ENCODE data around the gene RTN1. TPM values are rescaled to one million over a fixed set of nuclear protein-coding genes. Genes with fewer than 3 reads are reported as not detected.

Gene RTN1
- total RNA-seq, 1 experiment from 2014 or later: 0.05 TPM

DNA sequence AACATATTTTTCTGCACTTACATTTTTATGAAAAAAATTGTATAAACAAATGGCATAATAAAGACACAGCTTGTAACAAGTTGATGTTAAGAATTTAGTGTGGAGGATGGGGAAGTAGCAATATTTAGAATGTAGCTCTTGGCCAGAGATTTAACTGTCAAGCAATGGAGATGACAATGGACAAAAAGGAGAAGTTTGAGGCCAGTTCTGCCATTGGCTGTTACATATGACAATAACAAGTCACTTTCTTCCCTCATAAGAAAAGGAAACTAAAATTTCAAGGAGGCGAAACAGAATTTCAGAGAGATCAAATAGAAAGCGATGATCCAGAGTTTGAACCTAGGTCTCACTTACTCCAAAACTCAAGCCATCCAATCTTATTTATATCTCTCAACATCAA, 171.1 kb downstream of the RTN1 start:
- ChIA-PET POLR2A (no interaction called here), CTCF (no interaction called here)
- Histone ChIP-seq H3K36me3 (ENCODE audit: control insufficient read depth, insufficient read depth, low read length) (no peaks in the 10 kb centered on the region), H3K27me3 (ENCODE audit: control insufficient read depth, insufficient read depth, low read length) (no peaks in the 10 kb centered on the region), H3K27ac (ENCODE audit: low read length) (no peak overlapping the region), H3K9me3 (ENCODE audit: control insufficient read depth, insufficient read depth, low read depth, low read length) (no peaks in the 10 kb centered on the region), H3K4me1 (ENCODE audit: control insufficient read depth, insufficient read depth, low read length) (no peaks in the 10 kb centered on the region), H3K4me3 (ENCODE audit: low read depth in 2 of 2, low read length in 2 of 2) (no peak overlapping the region)
- intact Hi-C loops (cut with micrococcal nuclease; ENCODE audit: unreplicated experiment): no loop called here
- DNase-seq (ENCODE audit: low read depth, low spot score) (no peak), ATAC-seq (no peak)
- in situ Hi-C loops (cut with HindIII; ENCODE audit: low pct_unique_long_range_greater_than_20kb, low sequenced_read_pairs): no loop called here
- no TSS peak for BruUV-seq (replicated peaks)
- no peak for TF ChIP-seq TCF7L2 (IDR thresholded peaks at IDR 0.05; ENCODE audit: low read depth, low read length)
- TF ChIP-seq SIN3A (IDR thresholded peaks at IDR 0.05; ENCODE audit: borderline replicate concordance, insufficient read depth, low read depth, low read length): no peak
- TF ChIP-seq REST (IDR thresholded peaks at IDR 0.05; ENCODE audit: insufficient read depth in 1 of 2, low read depth in 2 of 2, low read length in 1 of 2): no peak
- no peak for TF ChIP-seq POLR2AphosphoS5 (IDR thresholded peaks at IDR 0.05; ENCODE audit: low read depth, low read length)
- TF ChIP-seq, protein P1, sequence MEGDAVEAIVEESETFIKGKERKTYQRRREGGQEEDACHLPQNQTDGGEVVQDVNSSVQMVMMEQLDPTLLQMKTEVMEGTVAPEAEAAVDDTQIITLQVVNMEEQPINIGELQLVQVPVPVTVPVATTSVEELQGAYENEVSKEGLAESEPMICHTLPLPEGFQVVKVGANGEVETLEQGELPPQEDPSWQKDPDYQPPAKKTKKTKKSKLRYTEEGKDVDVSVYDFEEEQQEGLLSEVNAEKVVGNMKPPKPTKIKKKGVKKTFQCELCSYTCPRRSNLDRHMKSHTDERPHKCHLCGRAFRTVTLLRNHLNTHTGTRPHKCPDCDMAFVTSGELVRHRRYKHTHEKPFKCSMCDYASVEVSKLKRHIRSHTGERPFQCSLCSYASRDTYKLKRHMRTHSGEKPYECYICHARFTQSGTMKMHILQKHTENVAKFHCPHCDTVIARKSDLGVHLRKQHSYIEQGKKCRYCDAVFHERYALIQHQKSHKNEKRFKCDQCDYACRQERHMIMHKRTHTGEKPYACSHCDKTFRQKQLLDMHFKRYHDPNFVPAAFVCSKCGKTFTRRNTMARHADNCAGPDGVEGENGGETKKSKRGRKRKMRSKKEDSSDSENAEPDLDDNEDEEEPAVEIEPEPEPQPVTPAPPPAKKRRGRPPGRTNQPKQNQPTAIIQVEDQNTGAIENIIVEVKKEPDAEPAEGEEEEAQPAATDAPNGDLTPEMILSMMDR (IDR thresholded peaks at IDR 0.05): no peak

DNA sequence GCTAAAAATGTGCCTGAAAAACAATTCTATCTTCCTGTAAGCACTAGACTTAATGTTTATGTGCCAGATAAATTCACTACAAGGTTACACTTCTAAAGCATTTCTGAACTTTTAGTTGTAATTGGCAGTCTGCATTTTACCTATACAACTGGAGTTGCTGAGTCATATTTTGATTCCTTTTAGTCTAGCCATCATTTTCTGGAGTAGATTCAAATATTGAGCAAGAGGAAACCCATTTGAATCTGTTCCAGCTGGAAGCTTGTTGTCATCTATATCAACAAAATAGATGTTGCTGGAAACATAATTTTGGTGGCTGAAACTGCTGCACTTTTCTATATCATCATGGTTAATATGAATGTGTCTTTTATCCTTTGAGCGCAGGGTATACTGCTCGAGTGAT, 171.8 kb downstream of the RTN1 start:
- intact Hi-C loops (cut with micrococcal nuclease; ENCODE audit: unreplicated experiment): no loop called here
- DNase-seq (ENCODE audit: low read depth, low spot score) (no peak), ATAC-seq (no peak)
- H3K27ac ChIP-seq (ENCODE audit: low read length): no peak overlapping the region
- no peak for TF ChIP-seq TCF7L2 (IDR thresholded peaks at IDR 0.05; ENCODE audit: low read depth, low read length)
- TF ChIP-seq POLR2AphosphoS5 (IDR thresholded peaks at IDR 0.05; ENCODE audit: low read depth, low read length): no peak
- TF ChIP-seq, protein P1 (IDR thresholded peaks at IDR 0.05): no peak
- no peak for TF ChIP-seq SIN3A (IDR thresholded peaks at IDR 0.05; ENCODE audit: borderline replicate concordance, insufficient read depth, low read depth, low read length)
- no peak for TF ChIP-seq REST (IDR thresholded peaks at IDR 0.05; ENCODE audit: insufficient read depth in 1 of 2, low read depth in 2 of 2, low read length in 1 of 2)
- H3K27me3 ChIP-seq (ENCODE audit: control insufficient read depth, insufficient read depth, low read length): no peaks in the 10 kb centered on the region
- BruUV-seq (replicated peaks): no TSS peak
- in situ Hi-C loops (cut with HindIII; ENCODE audit: low pct_unique_long_range_greater_than_20kb, low sequenced_read_pairs): no loop called here
- ChIA-PET CTCF (no interaction called here), POLR2A (no interaction called here)
- H3K36me3 ChIP-seq (ENCODE audit: control insufficient read depth, insufficient read depth, low read length): no peaks in the 10 kb centered on the region
- no peak overlapping the region for H3K4me3 ChIP-seq (ENCODE audit: low read depth in 2 of 2, low read length in 2 of 2)
- H3K4me1 ChIP-seq (ENCODE audit: control insufficient read depth, insufficient read depth, low read length): no peaks in the 10 kb centered on the region
- no peaks in the 10 kb centered on the region for H3K9me3 ChIP-seq (ENCODE audit: control insufficient read depth, insufficient read depth, low read depth, low read length)

Data from Panc1 (cell line).